IMR-90 (cell line): Measurements from ENCODE around the gene MPI. TPM values are rescaled to one million over a fixed set of nuclear protein-coding genes. Genes with fewer than 3 reads are reported as not detected.

Experiments used
- ATAC-seq: fragments of 200-7000 bp; cut with Tn5 transposase; 2 replicates; pipeline ENCODE4 v1.9.1; 2020; ENCODE audit warnings: low read depth, mild to moderate bottlenecking, moderate library complexity
- BruUV-seq: library from RNA; stranded (reverse); fragments of 400-500 nt; replicated peaks from 2 replicates; lab custom pipeline; 2021; lab: Mats Ljungman, UMichigan
- CTCF ChIA-PET: fragments of 300-600 bp; formaldehyde crosslinking; extraction: SDS; loops from one replicate; lab custom pipeline; 2021; ENCODE audit warnings: antibody characterized with exemption; lab: Yijun Ruan, JAX
- POLR2A ChIA-PET: fragments of 300-600 bp; sonication (Branson Sonifier 250); formaldehyde crosslinking; loops from one replicate; lab custom pipeline; 2022; ENCODE audit warnings: antibody characterized with exemption; ENCODE audit not compliant: unreplicated experiment; lab: Charles Lee
- DNase-seq: peaks from one replicate; pipeline ENCODE4 v3.0.0; 2013
- H2AFZ ChIP-seq: replicated peaks from 2 replicates; pipeline ENCODE3; 2013; ENCODE audit warnings: low read length, mild to moderate bottlenecking; ENCODE audit not compliant: poor library complexity
- H2AK5ac ChIP-seq: 2 replicates; pipeline ENCODE4 v1.6.1; 2013; ENCODE audit warnings: low read depth, low read length, inconsistent platforms
- H2AK9ac ChIP-seq: replicated peaks from 2 replicates; pipeline ENCODE3; 2013; ENCODE audit warnings: mild to moderate bottlenecking, low read depth, low read length, moderate library complexity; ENCODE audit not compliant: poor library complexity
- H2BK120ac ChIP-seq: 2 replicates; pipeline ENCODE4 v1.6.1; 2013; ENCODE audit warnings: low read depth, low read length, inconsistent platforms
- H2BK15ac ChIP-seq: 3 replicates; pipeline ENCODE4 v1.6.1; 2013; ENCODE audit warnings: low read depth, low read length, inconsistent platforms
- H2BK20ac ChIP-seq: 2 replicates; pipeline ENCODE4 v1.6.1; 2013; ENCODE audit warnings: low read depth, mild to moderate bottlenecking, inconsistent platforms, low read length, moderate library complexity
- H2BK5ac ChIP-seq: 2 replicates; pipeline ENCODE4 v1.6.1; 2013; ENCODE audit warnings: mild to moderate bottlenecking, low read depth, low read length, inconsistent platforms; ENCODE audit not compliant: poor library complexity, severe bottlenecking
- H3K14ac ChIP-seq: replicated peaks from 2 replicates; pipeline ENCODE4 v1.6.1; 2013; ENCODE audit warnings: low read depth, low read length, inconsistent platforms
- H3K18ac ChIP-seq: 2 replicates; pipeline ENCODE4 v1.6.1; 2013; ENCODE audit warnings: low read depth, low read length, control low read depth
- H3K23ac ChIP-seq: 2 replicates; pipeline ENCODE4 v1.6.1; 2013; ENCODE audit warnings: low read depth, low read length, inconsistent platforms
- H3K27ac ChIP-seq: 2 replicates; pipeline ENCODE4 v1.5.1; 2013; ENCODE audit warnings: mild to moderate bottlenecking, control low read depth, low read length; ENCODE audit not compliant: insufficient read depth
- H3K27me3 ChIP-seq: 2 replicates; pipeline ENCODE4 v1.6.1; 2013; ENCODE audit warnings: low read length; ENCODE audit not compliant: control insufficient read depth, insufficient read depth
- H3K36me3 ChIP-seq: 2 replicates; pipeline ENCODE4 v1.6.1; 2013; ENCODE audit warnings: low read length, mixed read lengths; ENCODE audit not compliant: control insufficient read depth, insufficient read depth
- H3K4ac ChIP-seq: 2 replicates; pipeline ENCODE4 v1.6.1; 2013; ENCODE audit warnings: low read depth, low read length, inconsistent platforms
- H3K4me1 ChIP-seq: 2 replicates; pipeline ENCODE4 v1.6.1; 2013; ENCODE audit warnings: low read length, mixed read lengths; ENCODE audit not compliant: control insufficient read depth, insufficient read depth
- H3K4me2 ChIP-seq: 2 replicates; pipeline ENCODE4 v1.6.1; 2013; ENCODE audit warnings: low read depth, mild to moderate bottlenecking, control low read depth, low read length, moderate library complexity
- H3K4me3 ChIP-seq: 2 replicates; pipeline ENCODE4 v1.5.1; 2013; ENCODE audit warnings: low read depth, mild to moderate bottlenecking, control low read depth, low read length, moderate library complexity; ENCODE audit not compliant: insufficient read depth
- H3K56ac ChIP-seq: 2 replicates; pipeline ENCODE4 v1.6.1; 2013; ENCODE audit warnings: low read length, inconsistent platforms; ENCODE audit not compliant: insufficient read depth; ENCODE audit errors: extremely low read depth
- H3K79me1 ChIP-seq, 2 experiments: 2 replicates each; pipeline ENCODE4 v1.6.1; 2013; ENCODE audit warnings: low read length in 2 of 2, inconsistent platforms in 1 of 2, low read depth in 1 of 2
- H3K9ac ChIP-seq: 2 replicates; pipeline ENCODE4 v1.6.1; 2013; ENCODE audit warnings: low read depth, low read length, control low read depth
- H3K9me1 ChIP-seq: 2 replicates; pipeline ENCODE4 v1.6.1; 2013; ENCODE audit warnings: low read length, inconsistent platforms; ENCODE audit not compliant: insufficient read depth
- H3K9me3 ChIP-seq: 2 replicates; pipeline ENCODE4 v1.6.1; 2013; ENCODE audit warnings: low read length; ENCODE audit not compliant: control insufficient read depth, insufficient read depth
- H4K20me1 ChIP-seq: 2 replicates; pipeline ENCODE4 v1.6.1; 2013; ENCODE audit warnings: low read length, inconsistent platforms; ENCODE audit not compliant: insufficient read depth
- H4K5ac ChIP-seq: 2 replicates; pipeline ENCODE4 v1.6.1; 2013; ENCODE audit warnings: mild to moderate bottlenecking, low read depth, low read length, control low read depth
- H4K8ac ChIP-seq, 2 experiments: 2 replicates each; pipeline ENCODE4 v1.6.1; 2013; ENCODE audit warnings: low read depth in 2 of 2, low read length in 2 of 2, control low read depth in 1 of 2, inconsistent platforms in 1 of 2
- H4K91ac ChIP-seq: 2 replicates; pipeline ENCODE4 v1.6.1; 2013; ENCODE audit warnings: low read depth, low read length, inconsistent platforms; ENCODE audit not compliant: insufficient read depth
- BHLHE40 ChIP-seq: fragments of 150-350 bp; IDR thresholded peaks from 2 replicates; pipeline ENCODE4 v1.6.1; 2016; ENCODE audit warnings: mild to moderate bottlenecking, low read depth, low read length
- CEBPB ChIP-seq: IDR thresholded peaks from 2 replicates; pipeline ENCODE4 v1.6.1; 2012; ENCODE audit warnings: low read depth, low read length, improper control_type of control experiment
- CHD1 ChIP-seq: IDR thresholded peaks from 2 replicates; pipeline ENCODE4 v1.6.1; 2012; ENCODE audit warnings: low read depth, low read length, improper control_type of control experiment
- MAFK ChIP-seq: IDR thresholded peaks from 2 replicates; pipeline ENCODE4 v1.6.1; 2012; ENCODE audit warnings: low read depth, low read length, improper control_type of control experiment
- MAZ ChIP-seq: IDR thresholded peaks from 2 replicates; pipeline ENCODE4 v1.6.1; 2012; ENCODE audit warnings: low read depth, mild to moderate bottlenecking, low read length, improper control_type of control experiment, moderate library complexity, borderline replicate concordance
- MXI1 ChIP-seq: IDR thresholded peaks from 2 replicates; pipeline ENCODE4 v1.6.1; 2012; ENCODE audit warnings: low read depth, mild to moderate bottlenecking, low read length, moderate library complexity, borderline replicate concordance
- NFE2L2 ChIP-seq: fragments of 150-350 bp; IDR thresholded peaks from 2 replicates; pipeline ENCODE4 v1.6.1; 2016; ENCODE audit warnings: low read depth, mild to moderate bottlenecking, low read length
- RAD21 ChIP-seq: IDR thresholded peaks from 2 replicates; pipeline ENCODE4 v1.6.1; 2012; ENCODE audit warnings: low read length, improper control_type of control experiment
- SMC3 ChIP-seq: fragments of 150-350 bp; IDR thresholded peaks from 2 replicates; pipeline ENCODE4 v1.6.1; 2016; ENCODE audit warnings: low read depth, mild to moderate bottlenecking, antibody characterized with exemption, low read length, moderate library complexity
- WGBS, 2 experiments: methylation state at CpG; one replicate each; pipeline versions ENCODE4 v1.1.5 to v1.1.7; 2013; ENCODE audit warnings: missing lambda C conversion rate in 2 of 2; ENCODE audit not compliant: insufficient read length in 1 of 2; ENCODE audit errors: extremely low coverage in 2 of 2; 5-methylcytosine and 5-hydroxymethylcytosine counted together
- dilution Hi-C: fragments of 300-500 bp; cut with HindIII; formaldehyde crosslinking; loops from one replicate; pipeline ENCODE4 v1.14.3; 2018; ENCODE audit warnings: low sequenced_read_pairs; ENCODE audit not compliant: unreplicated experiment
- in situ Hi-C: fragments of 300-500 bp; cut with MboI; formaldehyde crosslinking; loops from 3 replicates; pipeline ENCODE4 v1.14.3; 2019; ENCODE audit warnings: low sequenced_read_pairs, inconsistent platforms, mixed read lengths
- intact Hi-C: fragments of 100-400 bp; cut with micrococcal nuclease; formaldehyde crosslinking; loops from 2 replicates; pipeline ENCODE4 v1.10.0; 2022
- polyA plus RNA-seq, 3 experiments: library from polyadenylated mRNA; depleted of rRNA; stranded (reverse); fragments of >200 nt; gene quantifications; 2 replicates each; pipeline ENCODE4 v1.2.3, GENCODE V29; 2012; ENCODE audit warnings: low replicate concordance in 1 of 3
- total RNA-seq: library from RNA; depleted of rRNA; stranded (reverse); fragments of >200 nt; gene quantifications from 2 replicates; pipeline ENCODE4 v1.2.3, GENCODE V29; 2012
- TF ChIP-seq, protein P1 (sequence below): fragments of 150-350 bp; IDR thresholded peaks from 2 replicates; pipeline ENCODE4 v1.6.1; 2017; ENCODE audit warnings: mild to moderate bottlenecking, antibody characterized with exemption, low read length, low read depth
- TF ChIP-seq, protein P2 (sequence below): fragments of 150-350 bp; IDR thresholded peaks from 2 replicates; pipeline ENCODE4 v1.6.1; 2016; ENCODE audit warnings: low read depth, mild to moderate bottlenecking, low read length, moderate library complexity, borderline replicate concordance
- TF ChIP-seq, protein P3 (sequence below): conservative IDR thresholded peaks from 2 replicates; pipeline ENCODE4 v1.5.1; 2012; ENCODE audit warnings: mild to moderate bottlenecking, low read depth, low read length, improper control_type of control experiment

MPI gene
- total and polyA plus RNA-seq, 2 of the 4 experiments (the other 2 are of a cell fraction): 80.1 to 91.8 TPM

DNA sequence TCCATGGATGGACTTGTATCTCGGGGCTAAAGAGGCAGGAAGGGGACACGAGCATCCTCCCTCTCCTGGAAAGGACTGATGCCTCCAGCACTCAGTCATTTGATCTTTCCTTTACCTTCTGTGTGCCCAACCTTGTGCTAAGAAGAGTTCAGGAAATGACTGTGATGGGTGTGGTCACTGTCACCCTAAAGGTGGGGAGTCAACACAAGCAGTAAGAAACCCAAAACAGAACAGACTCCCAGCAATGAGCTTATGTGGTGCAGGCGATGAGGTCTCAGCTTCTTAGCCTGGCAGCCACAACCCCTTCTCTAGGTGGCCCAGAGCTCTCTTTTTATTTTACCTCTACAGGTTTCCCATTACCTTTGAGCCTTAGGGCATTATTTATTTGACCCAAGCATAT lies 3.8 kb downstream of the MPI start:
- no peak overlapping the region for H3K4me2 ChIP-seq
- BruUV-seq: no TSS peak
- no peak overlapping the region for H3K56ac ChIP-seq
- no peak overlapping the region for H4K5ac ChIP-seq
- H4K20me1 ChIP-seq: no peaks in the 10 kb centered on the region; the same call in 1 of the 2 replicates
- ChIA-PET POLR2A (no interaction called here), CTCF (no interaction called here)
- no peak overlapping the region for H4K8ac ChIP-seq
- in situ Hi-C loops (no loop called here), intact Hi-C loops (loop anchor here (5.0 kb wide), 1 partner anchor 51 kb away; the partner anchor contains the start of gene ULK3), dilution Hi-C loops (no loop called here)
- DNase-seq (no peak), ATAC-seq (no peak)
- no peaks in the 10 kb centered on the region for H3K9me3 ChIP-seq
- H2BK20ac ChIP-seq: no peak overlapping the region
- no peak overlapping the region for H2BK15ac ChIP-seq
- no peak overlapping the region for H3K4ac ChIP-seq
- TF ChIP-seq NFE2L2 (no peak), BHLHE40 (no peak), MAFK (no peak), CEBPB (no peak), MXI1 (no peak), CHD1 (no peak), RAD21 (no peak), MAZ (no peak), SMC3 (no peak)
- TF ChIP-seq, protein P1, sequence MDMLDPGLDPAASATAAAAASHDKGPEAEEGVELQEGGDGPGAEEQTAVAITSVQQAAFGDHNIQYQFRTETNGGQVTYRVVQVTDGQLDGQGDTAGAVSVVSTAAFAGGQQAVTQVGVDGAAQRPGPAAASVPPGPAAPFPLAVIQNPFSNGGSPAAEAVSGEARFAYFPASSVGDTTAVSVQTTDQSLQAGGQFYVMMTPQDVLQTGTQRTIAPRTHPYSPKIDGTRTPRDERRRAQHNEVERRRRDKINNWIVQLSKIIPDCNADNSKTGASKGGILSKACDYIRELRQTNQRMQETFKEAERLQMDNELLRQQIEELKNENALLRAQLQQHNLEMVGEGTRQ: no peak
- TF ChIP-seq, protein P2, sequence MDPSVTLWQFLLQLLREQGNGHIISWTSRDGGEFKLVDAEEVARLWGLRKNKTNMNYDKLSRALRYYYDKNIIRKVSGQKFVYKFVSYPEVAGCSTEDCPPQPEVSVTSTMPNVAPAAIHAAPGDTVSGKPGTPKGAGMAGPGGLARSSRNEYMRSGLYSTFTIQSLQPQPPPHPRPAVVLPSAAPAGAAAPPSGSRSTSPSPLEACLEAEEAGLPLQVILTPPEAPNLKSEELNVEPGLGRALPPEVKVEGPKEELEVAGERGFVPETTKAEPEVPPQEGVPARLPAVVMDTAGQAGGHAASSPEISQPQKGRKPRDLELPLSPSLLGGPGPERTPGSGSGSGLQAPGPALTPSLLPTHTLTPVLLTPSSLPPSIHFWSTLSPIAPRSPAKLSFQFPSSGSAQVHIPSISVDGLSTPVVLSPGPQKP: no peak
- TF ChIP-seq, protein P3, sequence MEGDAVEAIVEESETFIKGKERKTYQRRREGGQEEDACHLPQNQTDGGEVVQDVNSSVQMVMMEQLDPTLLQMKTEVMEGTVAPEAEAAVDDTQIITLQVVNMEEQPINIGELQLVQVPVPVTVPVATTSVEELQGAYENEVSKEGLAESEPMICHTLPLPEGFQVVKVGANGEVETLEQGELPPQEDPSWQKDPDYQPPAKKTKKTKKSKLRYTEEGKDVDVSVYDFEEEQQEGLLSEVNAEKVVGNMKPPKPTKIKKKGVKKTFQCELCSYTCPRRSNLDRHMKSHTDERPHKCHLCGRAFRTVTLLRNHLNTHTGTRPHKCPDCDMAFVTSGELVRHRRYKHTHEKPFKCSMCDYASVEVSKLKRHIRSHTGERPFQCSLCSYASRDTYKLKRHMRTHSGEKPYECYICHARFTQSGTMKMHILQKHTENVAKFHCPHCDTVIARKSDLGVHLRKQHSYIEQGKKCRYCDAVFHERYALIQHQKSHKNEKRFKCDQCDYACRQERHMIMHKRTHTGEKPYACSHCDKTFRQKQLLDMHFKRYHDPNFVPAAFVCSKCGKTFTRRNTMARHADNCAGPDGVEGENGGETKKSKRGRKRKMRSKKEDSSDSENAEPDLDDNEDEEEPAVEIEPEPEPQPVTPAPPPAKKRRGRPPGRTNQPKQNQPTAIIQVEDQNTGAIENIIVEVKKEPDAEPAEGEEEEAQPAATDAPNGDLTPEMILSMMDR: no peak
- no peak overlapping the region for H2AK9ac ChIP-seq
- H3K23ac ChIP-seq: no peak overlapping the region
- H3K9me1 ChIP-seq: peaks cover 25% of the 10 kb centered on the region
- peaks cover 41% of the 10 kb centered on the region for H3K36me3 ChIP-seq
- H2AK5ac ChIP-seq: no peak overlapping the region
- H2AFZ ChIP-seq: no peak overlapping the region
- H3K18ac ChIP-seq: no peak overlapping the region
- H3K27ac ChIP-seq: no peak overlapping the region
- H2BK120ac ChIP-seq: no peak overlapping the region
- no peak overlapping the region for H4K91ac ChIP-seq
- no peaks in the 10 kb centered on the region for H3K27me3 ChIP-seq
- no peak overlapping the region for H2BK5ac ChIP-seq
- WGBS, 2 experiments: no CpG with 5 or more reads among the region's 3 CpGs
- H3K79me1 ChIP-seq: peaks cover 19 to 37% of the 10 kb centered on the region in 2 experiments; a peak in 3 of 4 replicates
- no peak overlapping the region for H3K14ac ChIP-seq
- peaks cover 9% of the 10 kb centered on the region for H3K4me1 ChIP-seq
- H3K9ac ChIP-seq: no peak overlapping the region
- H3K4me3 ChIP-seq: no peak overlapping the region
